GM18511 (cell line): ENCODE data around the gene ERMARD.

ENCODE experiments used
- ATAC-seq: cut with Tn5 transposase; IDR thresholded peaks from one replicate; pipeline ENCODE4 v1.9.1; 2021; ENCODE audit warnings: mild to moderate bottlenecking, moderate library complexity; ENCODE audit not compliant: unreplicated experiment

ERMARD gene

GRCh38 chr6:169801396-169802160 lies 50.2 kb downstream of the ERMARD start:
- ATAC-seq: no peak

GRCh38 chr6:169802790-169803189 lies 51.4 kb downstream of the ERMARD start:
- no peak for ATAC-seq

DNA sequence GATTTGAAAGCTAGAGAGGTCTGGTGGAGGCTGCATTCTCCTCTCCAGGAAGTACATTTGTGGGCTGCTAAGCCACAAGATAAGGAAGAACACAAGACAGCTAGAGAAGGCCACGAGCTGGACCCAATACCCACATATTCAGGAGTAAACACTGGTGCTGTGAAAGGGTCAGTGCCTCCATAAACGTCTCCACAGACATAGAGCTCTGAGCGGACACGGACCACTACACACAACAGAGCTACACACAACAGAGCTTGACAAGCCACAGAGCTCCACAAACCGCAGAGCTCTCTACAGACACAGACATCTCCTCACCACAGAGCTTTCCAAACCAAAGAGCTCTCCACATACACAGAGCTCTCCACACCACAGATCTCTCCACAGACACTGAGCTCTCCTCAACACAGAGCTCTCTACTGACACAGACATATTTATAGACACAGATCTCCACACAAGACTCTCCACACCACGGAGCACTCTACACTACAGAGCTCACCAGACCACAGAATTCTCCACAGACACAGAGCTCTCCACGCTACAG lies 51.9 kb downstream of the ERMARD start:
- peak; percentile 60 for ATAC-seq

DNA sequence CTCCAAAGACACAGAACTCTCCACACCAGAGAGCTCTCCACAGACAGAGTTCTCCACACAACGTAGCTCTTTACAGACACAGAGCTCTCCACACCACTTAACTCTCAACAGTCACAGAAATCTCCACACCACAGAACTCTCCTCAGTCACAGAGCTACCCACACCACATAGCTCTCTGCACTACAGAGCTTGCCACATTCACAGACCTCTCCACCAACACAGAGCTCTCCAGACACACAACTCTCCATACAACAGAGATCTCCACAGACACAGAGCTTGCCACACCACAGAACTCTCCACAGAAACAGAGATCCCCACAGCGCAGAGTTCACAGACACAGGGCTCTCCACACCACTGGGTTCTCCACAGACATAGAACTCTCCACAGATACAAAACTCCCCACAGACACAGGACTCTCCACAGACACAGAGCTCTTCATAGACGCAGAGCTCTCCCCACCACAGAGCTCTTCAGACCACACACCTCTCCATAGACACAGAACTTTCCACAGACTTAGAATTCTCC lies 52.5 kb downstream of the ERMARD start:
- peak; percentile 9 for ATAC-seq

DNA sequence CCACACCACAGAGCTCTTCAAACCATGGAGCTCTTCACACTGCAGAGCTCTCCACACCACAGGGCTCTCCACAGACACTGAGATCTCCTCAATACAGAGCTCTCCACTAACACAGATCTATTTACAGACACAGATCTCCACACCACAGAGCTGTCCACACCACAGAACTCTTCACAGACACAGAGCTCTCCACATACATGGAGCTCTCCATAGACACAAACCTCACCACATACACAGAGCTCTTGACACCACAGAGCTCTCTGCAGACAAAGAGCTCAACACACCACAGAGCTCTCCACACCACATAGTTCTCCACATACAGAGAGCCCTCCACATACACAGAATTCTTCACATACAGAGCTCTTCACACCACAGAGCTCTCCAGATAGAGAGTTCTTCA lies 53.0 kb downstream of the ERMARD start:
- no peak for ATAC-seq

- no peak for ATAC-seq
These were observed 53.9 kb downstream of the ERMARD start for GRCh38 chr6:169805242-169805838.

GRCh38 chr6:169806701-169807100 lies 55.3 kb downstream of the ERMARD start:
- ATAC-seq: no peak

- ATAC-seq: no peak
These were observed 55.8 kb downstream of the ERMARD start for GRCh38 chr6:169807229-169807628.

DNA sequence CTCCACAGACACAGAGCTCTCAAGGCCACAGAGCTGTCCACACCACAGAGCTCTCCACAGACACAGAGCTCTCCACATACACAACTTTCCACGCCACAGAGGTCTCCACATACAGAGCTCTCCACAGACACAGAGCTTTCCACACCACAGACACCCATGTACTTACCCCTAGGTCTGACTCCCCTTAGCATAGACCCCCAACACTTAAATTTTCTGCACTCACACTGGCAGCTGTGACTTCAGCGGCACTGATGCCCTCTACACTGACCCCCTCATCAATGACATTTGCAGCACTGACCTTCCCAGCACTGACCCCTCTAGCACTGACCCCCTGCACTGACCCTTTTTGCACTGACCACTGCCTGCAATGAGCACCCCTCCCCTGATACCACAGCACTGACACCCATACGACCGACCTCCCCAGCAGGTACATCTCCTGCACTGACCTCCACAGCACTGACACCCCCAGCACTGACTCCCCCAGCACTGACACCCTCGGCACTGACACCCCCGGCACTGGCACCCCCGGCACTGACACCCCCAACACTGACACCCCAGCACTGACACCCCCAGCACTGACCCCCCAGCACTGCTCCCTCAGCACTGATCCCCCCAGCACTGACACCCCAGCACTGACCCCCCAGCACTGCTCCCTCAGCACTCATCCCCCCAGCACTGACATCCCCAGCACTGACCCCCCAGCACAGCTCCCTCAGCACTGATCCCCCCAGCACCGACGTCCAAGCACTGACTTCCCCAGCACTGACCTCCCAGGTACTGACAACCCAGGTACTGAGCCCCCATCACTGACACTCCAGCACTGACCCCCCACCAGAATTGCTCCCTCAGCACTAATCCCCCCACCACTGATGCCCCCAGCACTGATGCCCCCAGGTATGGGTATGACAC lies 56.5 kb downstream of the ERMARD start:
- ATAC-seq: no peak

DNA sequence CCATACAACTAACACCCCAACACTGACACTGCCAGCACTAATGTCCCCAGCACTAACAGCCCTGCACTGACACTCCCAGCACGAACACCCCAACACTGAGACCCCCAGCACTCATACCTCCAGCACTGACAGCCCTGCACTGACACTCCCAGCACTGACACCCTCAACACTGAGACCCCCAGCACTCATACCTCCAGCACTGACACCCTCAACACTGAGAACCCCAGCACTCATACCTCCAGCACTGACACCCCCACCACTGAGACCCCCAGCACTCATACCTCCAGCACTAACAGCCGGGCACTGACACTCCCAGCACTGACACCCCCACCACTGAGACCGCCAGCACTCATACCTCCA lies 57.2 kb downstream of the ERMARD start:
- ATAC-seq: no peak

GRCh38 chr6:169809386-169809785 lies 58.0 kb downstream of the ERMARD start:
- ATAC-seq: no peak

DNA sequence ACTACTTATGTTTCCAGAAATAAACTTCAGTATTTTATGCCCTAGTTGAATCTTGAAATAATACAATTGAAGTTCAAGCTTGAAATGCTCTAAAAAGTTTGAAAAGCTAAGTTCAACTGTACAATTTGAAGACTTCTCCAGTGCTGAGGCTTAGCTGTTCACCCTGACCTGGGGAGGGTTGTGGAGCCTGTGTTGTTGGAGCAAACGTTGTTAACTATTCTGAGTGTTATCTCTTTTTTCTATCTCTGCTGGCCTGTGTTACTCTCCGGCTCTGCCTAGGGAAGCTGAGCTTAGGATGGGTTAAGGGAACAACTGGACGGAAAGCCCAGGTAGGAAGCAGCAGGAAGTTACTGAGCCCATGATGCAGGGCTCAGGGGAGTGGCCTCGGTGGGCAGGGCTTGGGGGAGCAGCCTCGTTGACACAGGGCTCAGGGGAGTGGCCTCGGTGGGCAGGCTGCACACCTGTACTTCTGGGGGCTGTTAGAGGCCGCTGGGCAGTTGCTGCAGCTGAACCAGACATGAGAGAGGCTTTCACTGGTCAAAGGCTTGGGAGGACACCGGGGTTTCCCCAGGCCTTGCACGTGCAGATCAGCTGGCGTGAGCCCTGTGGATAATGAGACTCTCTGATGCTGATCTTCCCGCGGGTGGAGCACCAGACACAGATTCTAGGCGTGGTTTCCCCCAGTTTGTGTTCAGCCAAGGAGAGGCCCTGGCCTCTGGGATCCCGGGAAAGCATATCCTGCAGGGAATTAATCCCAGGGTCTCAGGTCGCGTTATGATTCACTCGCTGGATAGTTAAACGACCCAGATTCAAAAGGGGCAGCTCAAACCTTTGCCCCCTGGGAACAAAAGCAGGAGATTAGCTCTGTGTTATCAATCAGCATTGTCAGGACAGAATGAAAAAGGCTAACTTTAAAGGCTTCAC lies 58.9 kb downstream of the ERMARD start:
- ATAC-seq: no peak

- no peak for ATAC-seq
These were observed 59.6 kb downstream of the ERMARD start for GRCh38 chr6:169811072-169811471.

DNA sequence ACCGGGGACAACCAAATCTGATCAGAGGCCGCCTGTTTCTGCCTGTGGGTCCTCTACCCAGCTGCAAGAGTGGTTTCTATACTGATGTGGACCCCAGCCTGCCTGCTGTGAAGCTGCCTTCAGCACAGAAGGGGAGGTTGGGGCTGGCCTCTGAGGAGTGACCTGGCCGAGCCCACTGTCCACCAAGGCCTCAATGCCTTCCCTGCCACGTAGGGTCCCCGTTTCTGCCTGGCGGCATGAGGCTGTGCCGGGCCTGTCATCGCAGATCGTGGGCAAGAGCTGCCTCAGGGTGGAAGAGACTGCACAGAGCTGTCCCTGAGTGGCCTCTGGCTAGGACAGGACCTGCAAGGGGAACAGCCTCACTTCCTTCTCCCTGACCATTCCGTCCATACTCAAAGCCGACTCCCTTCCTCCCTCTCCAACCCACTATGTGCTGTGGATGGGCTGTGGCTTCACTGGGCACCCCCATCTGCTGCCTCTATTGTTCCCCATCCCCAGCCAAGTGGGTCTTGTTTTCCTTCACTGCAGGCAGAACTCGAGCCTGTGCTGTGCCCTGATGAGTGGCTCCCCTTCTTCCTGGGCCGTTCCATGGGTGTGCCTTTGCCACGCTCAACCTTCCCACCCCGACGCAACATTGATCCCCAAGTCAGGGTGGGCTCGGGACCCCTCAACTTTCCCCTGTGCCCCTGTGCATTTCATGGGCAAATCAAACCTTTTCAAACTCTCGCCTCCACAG lies 60.3 kb downstream of the ERMARD start:
- ATAC-seq: no peak

DNA sequence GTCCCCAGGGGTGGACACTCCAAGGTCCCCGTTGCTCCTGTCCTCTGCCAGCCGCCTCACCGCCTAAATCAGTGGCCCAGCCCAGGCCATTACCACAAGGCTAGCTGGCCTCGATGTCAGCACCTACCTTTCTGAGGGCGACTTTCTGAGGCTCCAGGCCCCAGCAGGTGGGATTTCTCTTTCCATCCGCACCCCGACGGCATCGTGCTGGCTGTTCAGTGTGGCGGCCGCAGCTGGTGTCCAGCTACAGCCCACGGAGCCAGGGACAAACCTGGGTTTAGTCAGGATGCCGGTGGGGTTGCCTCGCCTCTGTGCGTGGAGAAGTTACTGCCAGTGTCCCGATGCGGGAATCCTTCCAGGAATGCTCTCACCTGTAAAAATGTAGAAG lies 60.8 kb downstream of the ERMARD start:
- no peak for ATAC-seq

- ATAC-seq: no peak
These were observed 62.5 kb downstream of the ERMARD start for GRCh38 chr6:169813969-169814368.

GRCh38 chr6:169816054-169816453 lies 64.6 kb downstream of the ERMARD start:
- no peak for ATAC-seq

GRCh38 chr6:169816975-169817374 lies 65.6 kb downstream of the ERMARD start:
- ATAC-seq: no peak

DNA sequence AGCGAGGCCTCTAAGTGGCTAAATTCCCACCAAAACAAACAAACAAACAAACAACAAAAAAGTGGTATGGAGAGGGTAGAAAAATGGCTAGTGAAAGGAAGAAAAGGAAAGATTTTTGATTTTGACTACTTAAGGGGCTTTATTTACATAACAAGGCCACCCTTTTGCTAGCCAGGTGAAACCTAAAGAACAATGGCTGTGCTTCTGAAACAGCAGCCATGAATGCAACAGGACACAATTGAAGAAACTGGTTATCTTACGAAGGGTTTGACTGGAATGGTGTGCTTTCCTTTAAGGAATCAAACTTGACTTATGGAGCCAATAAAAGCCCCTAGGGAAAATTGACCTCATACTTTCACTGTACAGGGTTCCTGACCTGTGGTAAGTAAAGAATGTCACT lies 68.9 kb downstream of the ERMARD start:
- ATAC-seq: no peak

DNA sequence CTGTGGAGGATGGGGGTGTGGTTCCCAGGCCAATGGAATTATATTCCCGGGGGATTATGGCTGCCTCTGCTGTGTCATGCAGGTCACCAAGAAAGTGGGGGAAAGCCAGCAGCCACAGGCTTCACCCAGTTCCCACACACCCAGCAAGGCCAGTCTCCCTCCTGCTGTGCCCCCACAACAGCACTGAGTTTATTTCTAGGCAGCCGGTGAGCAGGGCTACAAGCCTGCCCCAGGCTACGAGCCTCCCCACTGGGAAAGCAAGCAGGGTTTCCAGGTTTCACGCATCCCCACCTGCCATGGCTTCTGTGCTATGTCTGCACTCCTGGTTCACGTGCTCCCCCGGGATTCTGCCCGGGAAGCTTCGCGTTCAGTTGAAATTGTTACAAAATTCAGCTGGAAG lies 72.6 kb downstream of the ERMARD start:
- no peak for ATAC-seq
